ENCODE data around the gene NRP2. TPM values are rescaled to one million over a fixed set of nuclear protein-coding genes. Genes with fewer than 3 reads are reported as not detected.

The NRP2 gene
- total RNA-seq, 2 experiments from 2014 or later, result 0.35 to 2.6 TPM

- CTCF ChIA-PET (ENCODE audit: unreplicated experiment), result no interaction called here
- intact Hi-C loops (cut with micrococcal nuclease; ENCODE audit: unreplicated experiment), result no loop called here
- no peak overlapping the region for H3K4me2 ChIP-seq (ENCODE audit: low read length)
- H3K9me3 ChIP-seq (ENCODE audit: low read length), result no peaks in the 10 kb centered on the region
- POLR2A ChIA-PET, result no interaction called here
- no peaks in the 10 kb centered on the region for H3K36me3 ChIP-seq (ENCODE audit: insufficient read depth, low read length)
- H3K27ac ChIP-seq (ENCODE audit: low read depth, low read length, poor library complexity, severe bottlenecking), result no peak overlapping the region
- TF ChIP-seq CTCF (conservative IDR thresholded peaks at IDR 0.05; ENCODE audit: low read length) (no peak), EZH2phosphoT487 (IDR thresholded peaks at IDR 0.05; ENCODE audit: borderline replicate concordance, low read depth, low read length) (no peak)
- no peak overlapping the region for H3K4me3 ChIP-seq (ENCODE audit: low read depth, low read length, poor library complexity, severe bottlenecking)
- no peak overlapping the region for H2AFZ ChIP-seq (ENCODE audit: low read length)
- no peaks in the 10 kb centered on the region for H3K4me1 ChIP-seq (ENCODE audit: insufficient read depth, low read length, poor library complexity, severe bottlenecking)
- no peaks in the 10 kb centered on the region for H3K79me2 ChIP-seq (ENCODE audit: insufficient read depth, low read depth, low read length)
- H3K9me2 ChIP-seq (ENCODE audit: insufficient read depth, low read length), result no peaks in the 10 kb centered on the region
- BruUV-seq (replicated peaks), result no TSS peak
- no peaks in the 10 kb centered on the region for H4K20me1 ChIP-seq (ENCODE audit: insufficient read depth, low read length)
- DNase-seq (ENCODE audit: low spot score), result no peak
Observed at GRCh38 chr2:205722283-205722918, 40.1 kb downstream of the NRP2 start.

DNA sequence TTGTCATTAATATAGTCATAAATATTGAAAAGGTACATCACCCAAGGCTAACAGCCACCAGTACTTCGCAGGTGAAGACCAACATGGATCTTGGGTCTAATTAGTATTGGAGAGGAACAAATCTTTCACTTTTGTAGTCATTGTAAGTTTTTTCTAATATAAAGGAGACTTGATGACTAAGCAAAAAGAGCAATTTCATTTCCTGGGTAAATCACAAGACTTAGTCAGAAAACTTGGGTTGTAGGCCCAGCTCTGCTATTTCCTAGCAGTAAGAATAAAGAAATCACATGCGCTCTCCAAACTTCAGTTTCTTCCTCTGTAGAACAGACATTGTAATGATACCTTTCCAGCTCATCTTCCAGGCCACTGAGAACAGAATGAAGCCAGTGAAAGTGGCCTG lies 40.9 kb downstream of the NRP2 start:
- Histone ChIP-seq H2AFZ (ENCODE audit: low read length) (no peak overlapping the region), H4K20me1 (ENCODE audit: insufficient read depth, low read length) (no peaks in the 10 kb centered on the region), H3K9me3 (ENCODE audit: low read length) (no peaks in the 10 kb centered on the region), H3K9me2 (ENCODE audit: insufficient read depth, low read length) (no peaks in the 10 kb centered on the region), H3K4me2 (ENCODE audit: low read length) (no peak overlapping the region), H3K36me3 (ENCODE audit: insufficient read depth, low read length) (no peaks in the 10 kb centered on the region), H3K79me2 (ENCODE audit: insufficient read depth, low read depth, low read length) (no peaks in the 10 kb centered on the region), H3K27ac (ENCODE audit: low read depth, low read length, poor library complexity, severe bottlenecking) (no peak overlapping the region), H3K4me1 (ENCODE audit: insufficient read depth, low read length, poor library complexity, severe bottlenecking) (no peaks in the 10 kb centered on the region), H3K4me3 (ENCODE audit: low read depth, low read length, poor library complexity, severe bottlenecking) (no peak overlapping the region)
- BruUV-seq (replicated peaks), result no TSS peak
- ChIA-PET CTCF (ENCODE audit: unreplicated experiment) (no interaction called here), POLR2A (no interaction called here)
- DNase-seq (ENCODE audit: low spot score), result no peak
- intact Hi-C loops (cut with micrococcal nuclease; ENCODE audit: unreplicated experiment), result no loop called here
- TF ChIP-seq EZH2phosphoT487 (IDR thresholded peaks at IDR 0.05; ENCODE audit: borderline replicate concordance, low read depth, low read length), result no peak
- TF ChIP-seq CTCF (conservative IDR thresholded peaks at IDR 0.05; ENCODE audit: low read length), result no peak

DNA sequence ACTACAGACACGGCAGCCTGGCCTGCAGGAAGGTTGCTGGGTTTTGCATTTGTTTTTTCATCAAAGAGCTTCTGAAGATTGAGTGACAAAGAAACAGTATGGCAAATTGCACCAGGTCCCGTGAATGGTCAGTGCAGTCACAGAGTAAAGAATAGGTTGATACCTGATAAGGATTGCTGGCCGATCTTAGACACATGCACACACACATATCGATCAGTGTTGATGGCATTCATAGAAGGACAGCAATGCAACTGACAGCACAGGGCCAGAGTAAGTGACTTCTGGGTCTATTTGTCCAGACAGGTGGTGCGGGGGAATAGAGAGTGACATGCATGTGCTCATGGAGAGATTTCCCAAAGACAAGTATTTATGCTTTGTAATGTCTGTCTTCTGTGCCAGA lies 42.8 kb downstream of the NRP2 start:
- DNase-seq (ENCODE audit: low spot score), result no peak
- H3K27ac ChIP-seq (ENCODE audit: low read depth, low read length, poor library complexity, severe bottlenecking), result no peak overlapping the region
- no peaks in the 10 kb centered on the region for H3K9me3 ChIP-seq (ENCODE audit: low read length)
- no peaks in the 10 kb centered on the region for H3K36me3 ChIP-seq (ENCODE audit: insufficient read depth, low read length)
- H2AFZ ChIP-seq (ENCODE audit: low read length), result no peak overlapping the region
- TF ChIP-seq EZH2phosphoT487 (IDR thresholded peaks at IDR 0.05; ENCODE audit: borderline replicate concordance, low read depth, low read length) (no peak), CTCF (conservative IDR thresholded peaks at IDR 0.05; ENCODE audit: low read length) (no peak)
- no TSS peak for BruUV-seq (replicated peaks)
- no peaks in the 10 kb centered on the region for H4K20me1 ChIP-seq (ENCODE audit: insufficient read depth, low read length)
- H3K4me1 ChIP-seq (ENCODE audit: insufficient read depth, low read length, poor library complexity, severe bottlenecking), result no peaks in the 10 kb centered on the region
- CTCF ChIA-PET (ENCODE audit: unreplicated experiment), result no interaction called here
- POLR2A ChIA-PET, result interaction anchor here (0.7 kb wide), 1 partner anchor 197 kb away, joined by 3 read pairs; no protein-coding TSS in a partner anchor
- H3K9me2 ChIP-seq (ENCODE audit: insufficient read depth, low read length), result no peaks in the 10 kb centered on the region
- H3K79me2 ChIP-seq (ENCODE audit: insufficient read depth, low read depth, low read length), result no peaks in the 10 kb centered on the region
- H3K4me2 ChIP-seq (ENCODE audit: low read length), result no peak overlapping the region
- H3K4me3 ChIP-seq (ENCODE audit: low read depth, low read length, poor library complexity, severe bottlenecking), result no peak overlapping the region
- intact Hi-C loops (cut with micrococcal nuclease; ENCODE audit: unreplicated experiment), result no loop called here
